K562 (cell line): ENCODE data around the gene FITM2. TPM values are rescaled to one million over a fixed set of nuclear protein-coding genes. Genes with fewer than 3 reads are reported as not detected.

ENCODE experiments used
- CBFA2T2 ChIP-seq: fragments of 450-650 bp; conservative IDR thresholded peaks from 2 replicates; pipeline ENCODE4 v1.6.1; 2017; ENCODE audit warnings: mild to moderate bottlenecking
- CHD1 ChIP-seq: fragments of 200-600 bp; sonication (generic); IDR thresholded peaks from one replicate; pipeline ENCODE4 v1.6.1; 2012; ENCODE audit warnings: mild to moderate bottlenecking, moderate library complexity, low read length, inconsistent platforms
- FOSL1 ChIP-seq: fragments of 200-800 bp; sonication (Bioruptor generic); conservative IDR thresholded peaks from 2 replicates; pipeline ENCODE4 v1.6.1; 2016; ENCODE audit warnings: missing genetic modification characterization, missing compliant biosample characterization
- GATAD2B ChIP-seq: fragments of 450-650 bp; IDR thresholded peaks from 2 replicates; pipeline ENCODE4 v1.6.1; 2017; ENCODE audit warnings: mild to moderate bottlenecking, borderline replicate concordance
- GTF2F1 ChIP-seq: IDR thresholded peaks from 2 replicates; pipeline ENCODE4 v1.6.1; 2011; ENCODE audit warnings: low read depth, low read length, improper control_type of control experiment
- HEY1 ChIP-seq: fragments of 250-450 bp; sonication (Bioruptor Pico); IDR thresholded peaks from 2 replicates; pipeline ENCODE4 v1.5.0; 2020; ENCODE audit warnings: mild to moderate bottlenecking, moderate library complexity, borderline replicate concordance
- HNRNPH1 ChIP-seq: fragments of 200-400 bp; formaldehyde crosslinking; optimal IDR thresholded peaks from 2 replicates; pipeline ENCODE3; 2017; ENCODE audit warnings: low read depth, mild to moderate bottlenecking, low read length, moderate library complexity
- MXD1 ChIP-seq: fragments of 250-450 bp; sonication (Bioruptor Pico); IDR thresholded peaks from 2 replicates; pipeline ENCODE4 v1.8.0; 2021; ENCODE audit warnings: borderline replicate concordance, mild to moderate bottlenecking, moderate library complexity; ENCODE audit not compliant: poor library complexity, severe bottlenecking
- NR4A1 ChIP-seq, 2 experiments: fragments of 250-450 bp in 1 of 2; fragments of 450-650 bp in 1 of 2; sonication (Bioruptor Pico) in 1 of 2; IDR thresholded peaks; 2 replicates each; pipeline versions ENCODE4 v1.4.0 to v1.6.1; 2016 to 2020; ENCODE audit warnings: mild to moderate bottlenecking in 2 of 2, missing compliant biosample characterization in 1 of 2, missing genetic modification characterization in 1 of 2, moderate library complexity in 1 of 2
- POLR3A ChIP-seq: IDR thresholded peaks from 2 replicates; pipeline ENCODE4 v1.6.1; 2011; ENCODE audit warnings: borderline replicate concordance, mild to moderate bottlenecking, moderate library complexity; ENCODE audit not compliant: insufficient read length, insufficient read depth; ENCODE audit errors: extremely low read depth
- PTTG1 ChIP-seq: fragments of 450-650 bp; IDR thresholded peaks from 2 replicates; pipeline ENCODE4 v1.6.1; 2016; ENCODE audit warnings: low read depth, mild to moderate bottlenecking, missing genetic modification characterization, missing compliant biosample characterization
- TBP ChIP-seq: optimal IDR thresholded peaks from 2 replicates; pipeline ENCODE3; 2011; ENCODE audit warnings: low read depth, low read length, improper control_type of control experiment
- ZC3H4 ChIP-seq: sonication (generic); formaldehyde crosslinking; IDR thresholded peaks from 2 replicates; pipeline ENCODE4 v1.9.0; 2021; ENCODE audit warnings: missing genetic modification reagents, borderline replicate concordance
- polyA plus RNA-seq, 8 experiments: library from polyadenylated mRNA; depleted of rRNA in 4 of 8; stranded (reverse) in 5 of 8; unstranded in 3 of 8; fragments of >200 nt; fragmentation: Nextera tagmentation in 2 of 8; fragmentation: Illumina TruSeq in 1 of 8; extraction: Ambion mirVana in 2 of 8; extraction: Trizol in 1 of 8; gene quantifications; 2 replicates each; pipeline versions ENCODE4 v1.2.1 to v1.2.3, GENCODE V29; 2011 to 2014; ENCODE audit warnings: inconsistent platforms in 1 of 8, missing spikeins in 1 of 8
- total RNA-seq, 7 experiments: library from RNA; depleted of rRNA in 6 of 7; stranded (reverse); fragments of >200 nt in 6 of 7; fragmentation: Illumina TruSeq in 2 of 7; extraction: Trizol in 2 of 7; gene quantifications; 2 replicates each; pipeline versions ENCODE4 v1.2.1 to v1.2.3, GENCODE V29; 2011 to 2021; ENCODE audit warnings: low replicate concordance in 1 of 7
- TF ChIP-seq, protein P1 (sequence below): fragments of 450-650 bp; formaldehyde crosslinking; IDR thresholded peaks from 2 replicates; pipeline ENCODE4 v1.4.0; 2022; ENCODE audit warnings: missing genetic modification characterization
- TF ChIP-seq, protein P2 (sequence below): fragments of 250-450 bp; sonication (Bioruptor Pico); IDR thresholded peaks from 2 replicates; pipeline ENCODE4 v1.5.0; 2020; ENCODE audit warnings: mild to moderate bottlenecking
- TF ChIP-seq, protein P3 (sequence below), 2 experiments: IDR thresholded peaks in 1 of 2; conservative IDR thresholded peaks in 1 of 2; 2 replicates each; pipeline ENCODE4 v1.6.1; 2016; ENCODE audit warnings: low read depth in 2 of 2, mild to moderate bottlenecking in 1 of 2, missing compliant biosample characterization in 1 of 2, missing genetic modification characterization in 1 of 2, moderate library complexity in 1 of 2

The FITM2 gene
- total and polyA plus RNA-seq, 9 of the 15 experiments (the other 6 are each of a cell fraction or from before 2014, with no cell fraction given): 0.64 to 2.8 (median 1.8) TPM

DNA sequence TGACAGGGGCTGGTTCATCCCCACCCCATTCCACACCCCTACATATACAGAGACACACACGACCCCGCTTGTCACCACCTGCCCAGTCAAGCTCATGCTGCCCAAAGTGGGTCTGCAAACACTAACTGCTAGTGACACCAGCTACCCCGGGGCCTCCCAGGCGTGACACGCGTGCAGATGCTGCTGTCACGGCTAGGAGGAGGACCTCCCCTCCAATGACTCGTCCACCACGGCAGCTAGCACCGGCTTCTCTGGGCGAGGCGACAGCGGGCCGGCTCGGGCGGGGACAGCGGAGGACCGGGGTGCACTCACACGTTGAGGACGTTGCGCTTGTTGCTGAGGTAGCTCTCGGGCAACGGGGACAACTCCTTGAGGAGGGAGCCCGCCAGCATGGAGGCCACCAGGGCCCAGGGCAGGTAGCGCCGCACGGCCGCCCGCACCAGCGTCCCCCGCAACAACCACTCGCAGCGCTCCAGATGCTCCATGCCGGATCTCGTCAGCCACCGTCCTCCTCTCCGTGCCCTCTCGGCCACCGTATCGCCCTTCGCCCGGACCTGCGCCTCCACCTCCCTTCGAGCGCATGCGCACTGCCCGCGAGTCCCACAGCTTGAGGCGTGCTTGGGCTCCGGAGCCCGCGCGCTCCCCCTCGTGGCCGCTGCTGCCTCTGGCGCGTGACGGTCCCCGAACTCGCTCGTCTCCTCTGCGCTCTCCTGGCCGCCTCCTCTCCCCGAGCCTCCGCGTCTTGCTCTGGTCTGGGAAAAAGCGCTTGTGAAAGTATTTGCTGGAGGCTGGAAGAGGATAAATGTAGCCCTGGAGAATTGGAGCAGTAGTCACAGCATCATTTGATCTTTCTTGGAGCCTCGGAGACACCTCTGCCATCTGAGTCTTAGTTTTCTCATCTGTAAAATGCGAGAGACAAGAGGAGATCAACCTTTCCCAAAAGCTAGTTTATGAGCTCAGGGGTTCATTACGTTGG is at the start of gene FITM2 (continued):
- TF ChIP-seq, protein P1, sequence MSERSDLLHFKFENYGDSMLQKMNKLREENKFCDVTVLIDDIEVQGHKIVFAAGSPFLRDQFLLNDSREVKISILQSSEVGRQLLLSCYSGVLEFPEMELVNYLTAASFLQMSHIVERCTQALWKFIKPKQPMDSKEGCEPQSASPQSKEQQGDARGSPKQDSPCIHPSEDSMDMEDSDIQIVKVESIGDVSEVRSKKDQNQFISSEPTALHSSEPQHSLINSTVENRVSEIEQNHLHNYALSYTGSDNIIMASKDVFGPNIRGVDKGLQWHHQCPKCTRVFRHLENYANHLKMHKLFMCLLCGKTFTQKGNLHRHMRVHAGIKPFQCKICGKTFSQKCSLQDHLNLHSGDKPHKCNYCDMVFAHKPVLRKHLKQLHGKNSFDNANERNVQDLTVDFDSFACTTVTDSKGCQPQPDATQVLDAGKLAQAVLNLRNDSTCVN (CRISPR knock-in tag): no peak
- TF ChIP-seq TBP (peak; percentile 57), PTTG1 (tag) (no peak), HNRNPH1 (no peak), ZC3H4 (CRISPR knock-in tag) (no peak), NR4A1 (CRISPR knock-in tag; IDR thresholded peaks at IDR 0.05) (no peak), NR4A1 (tag; IDR thresholded peaks at IDR 0.05) (no peak), MXD1 (CRISPR knock-in tag) (no peak), CBFA2T2 (no peak), POLR3A (no peak), CHD1 (no peak), FOSL1 (tag) (no peak), GATAD2B (no peak), GTF2F1 (no peak), HEY1 (CRISPR knock-in tag) (no peak)
- TF ChIP-seq, protein P2, sequence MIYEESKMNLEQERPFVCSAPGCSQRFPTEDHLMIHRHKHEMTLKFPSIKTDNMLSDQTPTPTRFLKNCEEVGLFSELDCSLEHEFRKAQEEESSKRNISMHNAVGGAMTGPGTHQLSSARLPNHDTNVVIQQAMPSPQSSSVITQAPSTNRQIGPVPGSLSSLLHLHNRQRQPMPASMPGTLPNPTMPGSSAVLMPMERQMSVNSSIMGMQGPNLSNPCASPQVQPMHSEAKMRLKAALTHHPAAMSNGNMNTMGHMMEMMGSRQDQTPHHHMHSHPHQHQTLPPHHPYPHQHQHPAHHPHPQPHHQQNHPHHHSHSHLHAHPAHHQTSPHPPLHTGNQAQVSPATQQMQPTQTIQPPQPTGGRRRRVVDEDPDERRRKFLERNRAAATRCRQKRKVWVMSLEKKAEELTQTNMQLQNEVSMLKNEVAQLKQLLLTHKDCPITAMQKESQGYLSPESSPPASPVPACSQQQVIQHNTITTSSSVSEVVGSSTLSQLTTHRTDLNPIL (CRISPR knock-in tag): no peak
- TF ChIP-seq, protein P3, sequence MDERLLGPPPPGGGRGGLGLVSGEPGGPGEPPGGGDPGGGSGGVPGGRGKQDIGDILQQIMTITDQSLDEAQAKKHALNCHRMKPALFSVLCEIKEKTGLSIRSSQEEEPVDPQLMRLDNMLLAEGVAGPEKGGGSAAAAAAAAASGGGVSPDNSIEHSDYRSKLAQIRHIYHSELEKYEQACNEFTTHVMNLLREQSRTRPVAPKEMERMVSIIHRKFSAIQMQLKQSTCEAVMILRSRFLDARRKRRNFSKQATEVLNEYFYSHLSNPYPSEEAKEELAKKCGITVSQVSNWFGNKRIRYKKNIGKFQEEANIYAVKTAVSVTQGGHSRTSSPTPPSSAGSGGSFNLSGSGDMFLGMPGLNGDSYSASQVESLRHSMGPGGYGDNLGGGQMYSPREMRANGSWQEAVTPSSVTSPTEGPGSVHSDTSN (CRISPR knock-in tag; IDR thresholded peaks at IDR 0.05; ENCODE audit: low read depth): no peak
- TF ChIP-seq, protein P3 (tag; conservative IDR thresholded peaks at IDR 0.05; ENCODE audit: low read depth): no peak
